Measurements from ENCODE around the gene FAM72A.
"Not testable (repeated sequence)": the region's sequence is repeated elsewhere in the genome, so short reads cannot be mapped to it uniquely, and the experiment has no call there.

GRCh38 chr1:206226886-206227285, 24.2 kb upstream of the FAM72A start:
- TF ChIP-seq POLR2A (IDR thresholded peaks at IDR 0.05; ENCODE audit: borderline replicate concordance, extremely low read depth, insufficient read depth, insufficient read length); CEBPB (IDR thresholded peaks at IDR 0.05; ENCODE audit: low read depth); EZH2 (IDR thresholded peaks at IDR 0.05); POLR2AphosphoS5 (IDR thresholded peaks at IDR 0.05; ENCODE audit: low read depth, low read length); SP1 (IDR thresholded peaks at IDR 0.05; ENCODE audit: low read depth): not testable (repeated sequence)
- TF ChIP-seq, protein P1, sequence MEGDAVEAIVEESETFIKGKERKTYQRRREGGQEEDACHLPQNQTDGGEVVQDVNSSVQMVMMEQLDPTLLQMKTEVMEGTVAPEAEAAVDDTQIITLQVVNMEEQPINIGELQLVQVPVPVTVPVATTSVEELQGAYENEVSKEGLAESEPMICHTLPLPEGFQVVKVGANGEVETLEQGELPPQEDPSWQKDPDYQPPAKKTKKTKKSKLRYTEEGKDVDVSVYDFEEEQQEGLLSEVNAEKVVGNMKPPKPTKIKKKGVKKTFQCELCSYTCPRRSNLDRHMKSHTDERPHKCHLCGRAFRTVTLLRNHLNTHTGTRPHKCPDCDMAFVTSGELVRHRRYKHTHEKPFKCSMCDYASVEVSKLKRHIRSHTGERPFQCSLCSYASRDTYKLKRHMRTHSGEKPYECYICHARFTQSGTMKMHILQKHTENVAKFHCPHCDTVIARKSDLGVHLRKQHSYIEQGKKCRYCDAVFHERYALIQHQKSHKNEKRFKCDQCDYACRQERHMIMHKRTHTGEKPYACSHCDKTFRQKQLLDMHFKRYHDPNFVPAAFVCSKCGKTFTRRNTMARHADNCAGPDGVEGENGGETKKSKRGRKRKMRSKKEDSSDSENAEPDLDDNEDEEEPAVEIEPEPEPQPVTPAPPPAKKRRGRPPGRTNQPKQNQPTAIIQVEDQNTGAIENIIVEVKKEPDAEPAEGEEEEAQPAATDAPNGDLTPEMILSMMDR (IDR thresholded peaks at IDR 0.05 in 2 of 3, conservative IDR thresholded peaks at IDR 0.05 in 1 of 3; ENCODE audit: borderline replicate concordance in 1 of 3, insufficient read depth in 1 of 3, low read depth in 2 of 3, low read length in 2 of 3), result not testable (repeated sequence)
- TF ChIP-seq, protein P2, sequence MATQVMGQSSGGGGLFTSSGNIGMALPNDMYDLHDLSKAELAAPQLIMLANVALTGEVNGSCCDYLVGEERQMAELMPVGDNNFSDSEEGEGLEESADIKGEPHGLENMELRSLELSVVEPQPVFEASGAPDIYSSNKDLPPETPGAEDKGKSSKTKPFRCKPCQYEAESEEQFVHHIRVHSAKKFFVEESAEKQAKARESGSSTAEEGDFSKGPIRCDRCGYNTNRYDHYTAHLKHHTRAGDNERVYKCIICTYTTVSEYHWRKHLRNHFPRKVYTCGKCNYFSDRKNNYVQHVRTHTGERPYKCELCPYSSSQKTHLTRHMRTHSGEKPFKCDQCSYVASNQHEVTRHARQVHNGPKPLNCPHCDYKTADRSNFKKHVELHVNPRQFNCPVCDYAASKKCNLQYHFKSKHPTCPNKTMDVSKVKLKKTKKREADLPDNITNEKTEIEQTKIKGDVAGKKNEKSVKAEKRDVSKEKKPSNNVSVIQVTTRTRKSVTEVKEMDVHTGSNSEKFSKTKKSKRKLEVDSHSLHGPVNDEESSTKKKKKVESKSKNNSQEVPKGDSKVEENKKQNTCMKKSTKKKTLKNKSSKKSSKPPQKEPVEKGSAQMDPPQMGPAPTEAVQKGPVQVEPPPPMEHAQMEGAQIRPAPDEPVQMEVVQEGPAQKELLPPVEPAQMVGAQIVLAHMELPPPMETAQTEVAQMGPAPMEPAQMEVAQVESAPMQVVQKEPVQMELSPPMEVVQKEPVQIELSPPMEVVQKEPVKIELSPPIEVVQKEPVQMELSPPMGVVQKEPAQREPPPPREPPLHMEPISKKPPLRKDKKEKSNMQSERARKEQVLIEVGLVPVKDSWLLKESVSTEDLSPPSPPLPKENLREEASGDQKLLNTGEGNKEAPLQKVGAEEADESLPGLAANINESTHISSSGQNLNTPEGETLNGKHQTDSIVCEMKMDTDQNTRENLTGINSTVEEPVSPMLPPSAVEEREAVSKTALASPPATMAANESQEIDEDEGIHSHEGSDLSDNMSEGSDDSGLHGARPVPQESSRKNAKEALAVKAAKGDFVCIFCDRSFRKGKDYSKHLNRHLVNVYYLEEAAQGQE (IDR thresholded peaks at IDR 0.05; ENCODE audit: low read depth), result not testable (repeated sequence)
